GM19240 (cell line): ENCODE data around the gene SELENOV.

Experiments
- DNase-seq: peaks from one replicate; pipeline ENCODE4 v3.0.0; 2011; ENCODE audit warnings: low spot score; ENCODE audit not compliant: insufficient read length

SELENOV gene

GRCh38 chr19:39492788-39493187, 22.2 kb upstream of the SELENOV start:
- DNase-seq = no peak

GRCh38 chr19:39494661-39495060, 20.3 kb upstream of the SELENOV start:
- DNase-seq = no peak

- DNase-seq = no peak
These were observed 18.9 kb upstream of the SELENOV start for GRCh38 chr19:39496063-39496462.

- DNase-seq = no peak
These were observed 17.3 kb upstream of the SELENOV start for GRCh38 chr19:39497701-39497995.

GRCh38 chr19:39497996-39498797, 16.7 kb upstream of the SELENOV start:
- no peak for DNase-seq

GRCh38 chr19:39498798-39499642, 15.9 kb upstream of the SELENOV start, which contains the start of gene DLL3:
TSS of gene DLL3 (plus strand) at chr19:39498947. CDS start at chr19:39498975, 28 bp downstream.
- no peak for DNase-seq

GRCh38 chr19:39499932-39500331, 15.0 kb upstream of the SELENOV start:
- no peak for DNase-seq

GRCh38 chr19:39500543-39500942, 14.4 kb upstream of the SELENOV start:
- no peak for DNase-seq

GRCh38 chr19:39501340-39501739, 13.6 kb upstream of the SELENOV start:
- no peak for DNase-seq

- peak; percentile 75 for DNase-seq
These were observed 12.1 kb upstream of the SELENOV start for GRCh38 chr19:39502640-39503417.

GRCh38 chr19:39506598-39506943, 8.4 kb upstream of the SELENOV start:
- no peak for DNase-seq

GRCh38 chr19:39506944-39507714, 7.8 kb upstream of the SELENOV start:
- DNase-seq = peak; percentile 68

- DNase-seq = no peak
These were observed 7.1 kb upstream of the SELENOV start for GRCh38 chr19:39507715-39508364.

GRCh38 chr19:39508629-39509028, 6.3 kb upstream of the SELENOV start:
- DNase-seq = no peak

- DNase-seq = no peak
These were observed 5.7 kb upstream of the SELENOV start for GRCh38 chr19:39509233-39509632.

- DNase-seq = no peak
These were observed 2.0 kb upstream of the SELENOV start for GRCh38 chr19:39512988-39513387.

- DNase-seq = no peak
These were observed 732 bp downstream of the SELENOV start for GRCh38 chr19:39515551-39516191.

- DNase-seq = no peak
These were observed 1.3 kb downstream of the SELENOV start for GRCh38 chr19:39516270-39516669.

GRCh38 chr19:39517432-39517831, 2.5 kb downstream of the SELENOV start:
- DNase-seq = no peak

- DNase-seq = no peak
These were observed 3.5 kb downstream of the SELENOV start for GRCh38 chr19:39518458-39518857.
